ENCODE results near the gene ABCB11. TPM values are rescaled to one million over a fixed set of nuclear protein-coding genes. Genes with fewer than 3 reads are reported as not detected.
"Not testable (repeated sequence)": the region's sequence is repeated elsewhere in the genome, so short reads cannot be mapped to it uniquely, and the experiment has no call there.

ABCB11 gene
- total RNA-seq, 1 experiment from 2014 or later: 0.05 TPM

GRCh38 chr2:169054575-169054974, 23.5 kb upstream of the ABCB11 start:
- POLR2A ChIA-PET; ATAC-seq; H3K4me3 ChIP-seq (ENCODE audit: low read depth in 2 of 2, low read length in 2 of 2); H3K4me1 ChIP-seq (ENCODE audit: control insufficient read depth, insufficient read depth, low read length); BruUV-seq (replicated peaks); in situ Hi-C loops (cut with HindIII; ENCODE audit: low pct_unique_long_range_greater_than_20kb, low sequenced_read_pairs); intact Hi-C loops (cut with micrococcal nuclease; ENCODE audit: unreplicated experiment); H3K27me3 ChIP-seq (ENCODE audit: control insufficient read depth, insufficient read depth, low read length); H3K27ac ChIP-seq (ENCODE audit: low read length); CTCF ChIA-PET; H3K9me3 ChIP-seq (ENCODE audit: control insufficient read depth, insufficient read depth, low read depth, low read length); DNase-seq (ENCODE audit: low read depth, low spot score); H3K36me3 ChIP-seq (ENCODE audit: control insufficient read depth, insufficient read depth, low read length): not testable (repeated sequence)

- in situ Hi-C loops (cut with HindIII; ENCODE audit: low pct_unique_long_range_greater_than_20kb, low sequenced_read_pairs): no loop called here
- intact Hi-C loops (cut with micrococcal nuclease; ENCODE audit: unreplicated experiment): no loop called here
- ATAC-seq (no peak), DNase-seq (ENCODE audit: low read depth, low spot score) (no peak)
- CTCF ChIA-PET: no interaction called here
- POLR2A ChIA-PET: no interaction called here
- BruUV-seq (replicated peaks): no TSS peak
- no peaks in the 10 kb centered on the region for H3K27me3 ChIP-seq (ENCODE audit: control insufficient read depth, insufficient read depth, low read length)
- TF ChIP-seq REST (IDR thresholded peaks at IDR 0.05; ENCODE audit: insufficient read depth in 1 of 2, low read depth in 2 of 2, low read length in 1 of 2) (no peak), CTCF (IDR thresholded peaks at IDR 0.05) (no peak), POLR2AphosphoS5 (IDR thresholded peaks at IDR 0.05; ENCODE audit: low read depth, low read length) (no peak), SIN3A (IDR thresholded peaks at IDR 0.05; ENCODE audit: borderline replicate concordance, insufficient read depth, low read depth, low read length) (no peak), TCF7L2 (IDR thresholded peaks at IDR 0.05; ENCODE audit: low read depth, low read length) (no peak)
- H3K36me3 ChIP-seq (ENCODE audit: control insufficient read depth, insufficient read depth, low read length): no peaks in the 10 kb centered on the region
- no peak overlapping the region for H3K27ac ChIP-seq (ENCODE audit: low read length)
- no peaks in the 10 kb centered on the region for H3K4me1 ChIP-seq (ENCODE audit: control insufficient read depth, insufficient read depth, low read length)
- no peak overlapping the region for H3K4me3 ChIP-seq (ENCODE audit: low read depth in 2 of 2, low read length in 2 of 2)
- no peaks in the 10 kb centered on the region for H3K9me3 ChIP-seq (ENCODE audit: control insufficient read depth, insufficient read depth, low read depth, low read length)
Measured at GRCh38 chr2:169050476-169051240, 19.5 kb upstream of the ABCB11 start.

- Histone ChIP-seq H3K4me3 (ENCODE audit: low read depth in 2 of 2, low read length in 2 of 2) (no peak overlapping the region), H3K9me3 (ENCODE audit: control insufficient read depth, insufficient read depth, low read depth, low read length) (0 out of 2 replicates have a peak, but pooled peaks cover 4% of the 10 kb centered on the region), H3K36me3 (ENCODE audit: control insufficient read depth, insufficient read depth, low read length) (no peaks in the 10 kb centered on the region), H3K4me1 (ENCODE audit: control insufficient read depth, insufficient read depth, low read length) (no peaks in the 10 kb centered on the region), H3K27ac (ENCODE audit: low read length) (no peak overlapping the region), H3K27me3 (ENCODE audit: control insufficient read depth, insufficient read depth, low read length) (no peaks in the 10 kb centered on the region)
- CTCF ChIA-PET: no interaction called here
- ATAC-seq (no peak), DNase-seq (ENCODE audit: low read depth, low spot score) (no peak)
- no TSS peak for BruUV-seq (replicated peaks)
- TF ChIP-seq CTCF (IDR thresholded peaks at IDR 0.05): no peak
- TF ChIP-seq POLR2AphosphoS5 (IDR thresholded peaks at IDR 0.05; ENCODE audit: low read depth, low read length): no peak
- no peak for TF ChIP-seq SIN3A (IDR thresholded peaks at IDR 0.05; ENCODE audit: borderline replicate concordance, insufficient read depth, low read depth, low read length)
- no peak for TF ChIP-seq REST (IDR thresholded peaks at IDR 0.05; ENCODE audit: insufficient read depth in 1 of 2, low read depth in 2 of 2, low read length in 1 of 2)
- TF ChIP-seq TCF7L2 (IDR thresholded peaks at IDR 0.05; ENCODE audit: low read depth, low read length): no peak
- intact Hi-C loops (cut with micrococcal nuclease; ENCODE audit: unreplicated experiment): no loop called here
- POLR2A ChIA-PET: no interaction called here
- in situ Hi-C loops (cut with HindIII; ENCODE audit: low pct_unique_long_range_greater_than_20kb, low sequenced_read_pairs): no loop called here
Measured at GRCh38 chr2:169049142-169049541, 18.0 kb upstream of the ABCB11 start.
